ENCODE results near the gene ADAMTS17.

The ADAMTS17 gene

GRCh38 chr15:100105101-100105500, 236.7 kb downstream of the ADAMTS17 start:
- TF ChIP-seq CTCF (conservative IDR thresholded peaks at IDR 0.05; ENCODE audit: control insufficient read depth, insufficient read depth, low read depth, low read length) = no peak
- no peak for DNase-seq (ENCODE audit: low read depth)
- no peak overlapping the region for H3K4me3 ChIP-seq (ENCODE audit: control insufficient read depth, low read depth, low read length)

GRCh38 chr15:100104245-100104644, 237.5 kb downstream of the ADAMTS17 start:
- H3K4me3 ChIP-seq (ENCODE audit: control insufficient read depth, low read depth, low read length) = no peak overlapping the region
- no peak for DNase-seq (ENCODE audit: low read depth)
- no peak for TF ChIP-seq CTCF (conservative IDR thresholded peaks at IDR 0.05; ENCODE audit: control insufficient read depth, insufficient read depth, low read depth, low read length)

DNA sequence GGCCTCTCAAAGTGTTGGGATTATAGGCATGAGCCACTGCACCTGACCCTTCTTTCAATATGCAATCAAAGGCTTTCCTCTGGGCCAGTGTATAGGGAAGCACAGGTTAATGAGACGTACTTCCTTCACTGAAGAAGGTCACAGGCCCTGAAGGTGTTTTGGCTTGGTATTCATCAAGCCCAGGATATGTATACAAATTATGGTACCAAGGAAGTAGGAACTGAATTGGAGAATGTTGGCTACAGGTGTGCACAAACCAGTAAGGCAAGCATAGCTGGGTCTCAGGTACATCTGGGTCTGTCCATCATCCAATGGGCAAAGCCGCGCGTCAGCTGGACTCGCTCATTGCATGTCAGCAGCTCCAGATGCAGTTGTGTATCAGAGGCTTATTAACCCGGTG, 237.9 kb downstream of the ADAMTS17 start:
- no peak overlapping the region for H3K4me3 ChIP-seq (ENCODE audit: control insufficient read depth, low read depth, low read length)
- DNase-seq (ENCODE audit: low read depth) = no peak
- no peak for TF ChIP-seq CTCF (conservative IDR thresholded peaks at IDR 0.05; ENCODE audit: control insufficient read depth, insufficient read depth, low read depth, low read length)

DNA sequence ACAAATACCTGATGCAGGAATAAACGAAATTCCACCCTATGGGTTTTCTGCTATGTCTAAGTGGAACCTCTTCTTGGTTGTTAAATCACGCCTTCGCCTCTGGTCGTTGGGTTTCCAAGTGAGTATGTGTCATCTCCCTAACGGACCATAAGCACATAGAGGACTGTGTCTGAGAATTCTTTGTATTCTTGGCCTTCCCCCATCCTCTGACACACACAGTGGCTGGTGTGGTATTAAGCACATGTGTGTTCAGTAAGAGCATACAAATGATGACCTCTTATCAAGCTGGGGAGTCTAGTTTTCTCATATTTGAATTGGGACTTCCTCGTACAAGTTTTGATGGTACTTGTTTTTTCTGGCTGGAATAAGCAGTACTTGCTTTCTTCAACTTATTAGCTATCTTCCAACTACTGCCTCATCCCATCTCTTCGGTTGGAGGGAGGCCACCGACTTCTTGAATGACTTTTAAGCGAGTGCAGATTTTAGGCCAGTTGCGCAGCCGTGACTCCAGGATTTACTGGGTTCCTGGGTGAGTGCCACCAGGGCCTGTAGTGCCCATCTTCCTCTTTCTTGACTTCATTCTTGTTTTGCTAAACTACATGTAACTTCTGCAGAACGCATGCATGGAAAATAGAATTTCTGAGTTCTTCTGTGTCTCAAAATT, 240.2 kb downstream of the ADAMTS17 start:
- DNase-seq (ENCODE audit: low read depth) = no peak

DNA sequence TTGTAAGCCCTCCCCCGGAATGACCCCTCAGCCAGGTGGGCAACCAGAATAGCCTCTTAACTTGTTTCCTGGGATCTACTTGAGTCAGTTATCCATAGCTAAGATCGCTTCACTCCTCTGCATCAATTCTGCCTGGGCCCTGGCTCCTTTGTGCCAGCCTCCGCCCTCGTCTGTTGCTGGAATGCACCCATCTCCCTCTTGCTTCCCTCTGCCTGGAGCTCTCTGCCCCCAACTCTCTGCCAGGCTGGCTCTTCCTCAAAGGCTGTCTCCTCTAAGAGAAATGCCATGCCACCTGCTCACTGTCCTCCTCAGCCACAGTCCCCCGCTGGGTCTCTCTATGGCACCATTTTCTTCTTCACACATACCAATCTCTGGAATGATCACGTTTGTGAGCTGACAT, 240.8 kb downstream of the ADAMTS17 start:
- DNase-seq (ENCODE audit: low read depth) = no peak
- no peak for TF ChIP-seq CTCF (conservative IDR thresholded peaks at IDR 0.05; ENCODE audit: control insufficient read depth, insufficient read depth, low read depth, low read length)
- no peak overlapping the region for H3K4me3 ChIP-seq (ENCODE audit: control insufficient read depth, low read depth, low read length)

More for the DNA sequence above, 240.2 kb downstream of the ADAMTS17 start:
- H3K4me3 ChIP-seq (ENCODE audit: control insufficient read depth, low read depth, low read length) = no peak overlapping the region
- no peak for TF ChIP-seq CTCF (conservative IDR thresholded peaks at IDR 0.05; ENCODE audit: control insufficient read depth, insufficient read depth, low read depth, low read length)

GRCh38 chr15:100099976-100100375, 241.8 kb downstream of the ADAMTS17 start:
- TF ChIP-seq CTCF (conservative IDR thresholded peaks at IDR 0.05; ENCODE audit: control insufficient read depth, insufficient read depth, low read depth, low read length) = no peak
- no peak overlapping the region for H3K4me3 ChIP-seq (ENCODE audit: control insufficient read depth, low read depth, low read length)
- no peak for DNase-seq (ENCODE audit: low read depth)

DNA sequence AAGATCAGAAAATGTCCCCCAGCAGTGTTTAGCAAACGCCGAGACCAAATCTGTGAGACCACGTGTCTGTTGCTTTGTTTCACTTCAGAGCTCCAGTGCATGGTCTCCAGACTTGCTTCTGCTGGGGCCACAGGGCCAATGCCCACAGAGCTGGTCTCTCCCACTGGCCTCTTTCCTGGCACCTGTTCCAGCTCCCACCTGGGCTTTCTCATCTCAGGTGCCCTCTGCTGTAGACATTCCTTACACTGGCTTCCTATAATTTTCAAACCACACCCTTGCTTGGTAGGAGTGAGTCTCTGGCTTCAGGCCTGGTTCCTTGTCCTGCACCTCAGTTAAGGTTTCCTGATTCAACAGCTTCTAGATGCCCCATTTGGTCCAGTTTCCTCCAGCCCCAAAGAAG, 243.1 kb downstream of the ADAMTS17 start:
- DNase-seq (ENCODE audit: low read depth) = no peak
- no peak for TF ChIP-seq CTCF (conservative IDR thresholded peaks at IDR 0.05; ENCODE audit: control insufficient read depth, insufficient read depth, low read depth, low read length)
- H3K4me3 ChIP-seq (ENCODE audit: control insufficient read depth, low read depth, low read length) = no peak overlapping the region

Measured in fibroblast of mammary gland (primary cell).